Caco-2 (cell line): ENCODE data around the gene GRK5. TPM values are rescaled to one million over a fixed set of nuclear protein-coding genes. Genes with fewer than 3 reads are reported as not detected.

ENCODE experiments used
- BruUV-seq: library from RNA; stranded (reverse); fragments of 400-500 nt; replicated peaks from 2 replicates; lab custom pipeline; 2021; lab: Mats Ljungman, UMichigan
- CTCF ChIA-PET: fragments of 300-600 bp; sonication (Branson Sonifier 250); formaldehyde crosslinking; loops from one replicate; lab custom pipeline; 2022; ENCODE audit warnings: antibody characterized with exemption; lab: Charles Lee
- POLR2A ChIA-PET: fragments of 300-600 bp; sonication (Branson Sonifier 250); formaldehyde crosslinking; loops from one replicate; lab custom pipeline; 2022; ENCODE audit warnings: antibody characterized with exemption; lab: Charles Lee
- DNase-seq, 2 experiments: peaks; one replicate each; pipeline versions ENCODE4 v3.0.0 to v3.0.0-alpha.2; 2020 to 2022
- H3K27me3 ChIP-seq: replicated peaks from 2 replicates; pipeline ENCODE4 v1.6.0; 2011; ENCODE audit warnings: low read length; ENCODE audit not compliant: control insufficient read depth, insufficient read depth
- H3K36me3 ChIP-seq: 2 replicates; pipeline ENCODE4 v1.5.1; 2011; ENCODE audit warnings: low read length; ENCODE audit not compliant: control insufficient read depth, insufficient read depth
- H3K4me1 ChIP-seq: fragments of 250-450 bp; sonication (Bioruptor Pico); 2 replicates; pipeline ENCODE4 v1.5.1; 2020; ENCODE audit warnings: mild to moderate bottlenecking
- H3K4me3 ChIP-seq: 2 replicates; pipeline ENCODE4 v1.5.1; 2011; ENCODE audit warnings: low read depth, mild to moderate bottlenecking, control low read depth, low read length
- H3K9me3 ChIP-seq: fragments of 250-450 bp; sonication (Bioruptor Pico); 2 replicates; pipeline ENCODE4 v1.5.1; 2020; ENCODE audit warnings: mild to moderate bottlenecking, moderate library complexity
- H3K27ac Mint-ChIP-seq: one replicate; pipeline ENCODE4 v1.8.0; 2022; ENCODE audit warnings: mixed read lengths; ENCODE audit not compliant: unreplicated experiment
- H3K27me3 Mint-ChIP-seq: one replicate; pipeline ENCODE4 v1.8.0; 2022; ENCODE audit warnings: mixed read lengths; ENCODE audit not compliant: insufficient read depth, unreplicated experiment
- H3K36me3 Mint-ChIP-seq: one replicate; pipeline ENCODE4 v1.8.0; 2022; ENCODE audit warnings: mild to moderate bottlenecking, mixed read lengths; ENCODE audit not compliant: insufficient read depth, unreplicated experiment
- H3K4me1 Mint-ChIP-seq: one replicate; pipeline ENCODE4 v1.8.0; 2022; ENCODE audit warnings: low read depth, mixed read lengths; ENCODE audit not compliant: unreplicated experiment
- H3K4me3 Mint-ChIP-seq: one replicate; pipeline ENCODE4 v1.8.0; 2022; ENCODE audit warnings: mild to moderate bottlenecking, moderate library complexity, mixed read lengths; ENCODE audit not compliant: unreplicated experiment
- H3K9me3 Mint-ChIP-seq: one replicate; pipeline ENCODE4 v1.8.0; 2022; ENCODE audit warnings: mixed read lengths; ENCODE audit not compliant: unreplicated experiment
- CTCF ChIP-seq, 2 experiments: fragments of 200-600 bp in 1 of 2; IDR thresholded peaks; 1 replicate in 1 of 2; 2 replicates in 1 of 2; pipeline versions ENCODE4 v1.5.1 to v1.8.0; 2011 to 2022; ENCODE audit warnings: antibody characterized with exemption in 1 of 2, control low read depth in 1 of 2, inconsistent platforms in 1 of 2, low read depth in 1 of 2, low read length in 1 of 2, mild to moderate bottlenecking in 1 of 2, moderate library complexity in 1 of 2; ENCODE audit not compliant: insufficient read depth in 1 of 2, severe bottlenecking in 1 of 2, unreplicated experiment in 1 of 2
- intact Hi-C: fragments of 100-400 bp; cut with micrococcal nuclease; formaldehyde crosslinking; loops from one replicate; pipeline ENCODE4 v1.10.0; 2022; ENCODE audit not compliant: unreplicated experiment
- total RNA-seq: library from RNA; stranded (reverse); gene quantifications from 2 replicates; pipeline ENCODE4 v1.2.3, GENCODE V29; 2022

The GRK5 gene
- total RNA-seq, 1 experiment from 2014 or later, result 7.7 TPM

- H3K4me3 ChIP-seq, result no peak overlapping the region
- DNase-seq, result no peak
- ChIA-PET CTCF (no interaction called here), POLR2A (no interaction called here)
- no peaks in the 10 kb centered on the region for H3K9me3 ChIP-seq
- H3K27me3 ChIP-seq, result no peaks in the 10 kb centered on the region
- H3K4me1 ChIP-seq, result no peaks in the 10 kb centered on the region
- H3K27ac Mint-ChIP-seq, result no peak overlapping the region
- no peaks in the 10 kb centered on the region for H3K4me1 Mint-ChIP-seq
- H3K9me3 Mint-ChIP-seq, result no peaks in the 10 kb centered on the region
- no peak overlapping the region for H3K4me3 Mint-ChIP-seq
- intact Hi-C loops, result no loop called here
- H3K36me3 Mint-ChIP-seq, result no peaks in the 10 kb centered on the region
- no peaks in the 10 kb centered on the region for H3K27me3 Mint-ChIP-seq
- no peaks in the 10 kb centered on the region for H3K36me3 ChIP-seq
- TF ChIP-seq CTCF (IDR thresholded peaks at IDR 0.05; ENCODE audit: insufficient read depth in 1 of 2, low read depth in 1 of 2, low read length in 1 of 2, severe bottlenecking in 1 of 2, unreplicated experiment in 1 of 2), result no peak
- BruUV-seq, result no TSS peak
These were observed 56.7 kb downstream of the GRK5 start for GRCh38 chr10:119263951-119264617.

- CTCF ChIA-PET, result interaction anchor here (0.8 kb wide), 1 partner anchor 201 kb away, joined by 4 read pairs; no protein-coding TSS in a partner anchor
- Histone ChIP-seq H3K9me3 (no peaks in the 10 kb centered on the region), H3K4me1 (peaks cover 8% of the 10 kb centered on the region), H3K36me3 (no peaks in the 10 kb centered on the region), H3K4me3 (no peak overlapping the region), H3K27me3 (no peaks in the 10 kb centered on the region)
- no TSS peak for BruUV-seq
- Mint-ChIP-seq H3K27me3 (no peaks in the 10 kb centered on the region), H3K27ac (no peak overlapping the region), H3K36me3 (no peaks in the 10 kb centered on the region), H3K9me3 (no peaks in the 10 kb centered on the region), H3K4me1 (peaks cover 10% of the 10 kb centered on the region), H3K4me3 (no peak overlapping the region)
- no peak for DNase-seq
- intact Hi-C loops, result no loop called here
- TF ChIP-seq CTCF (IDR thresholded peaks at IDR 0.05; ENCODE audit: insufficient read depth in 1 of 2, low read depth in 1 of 2, low read length in 1 of 2, severe bottlenecking in 1 of 2, unreplicated experiment in 1 of 2), result no peak
- POLR2A ChIA-PET, result no interaction called here
These were observed 58.3 kb downstream of the GRK5 start for GRCh38 chr10:119265691-119266090.

GRCh38 chr10:119267384-119267783 is 60.0 kb downstream of the GRK5 start:
- no peak overlapping the region for H3K4me3 Mint-ChIP-seq
- POLR2A ChIA-PET, result no interaction called here
- no peaks in the 10 kb centered on the region for H3K27me3 Mint-ChIP-seq
- no TSS peak for BruUV-seq
- H3K27ac Mint-ChIP-seq, result no peak overlapping the region
- no peaks in the 10 kb centered on the region for H3K36me3 Mint-ChIP-seq
- Histone ChIP-seq H3K9me3 (no peaks in the 10 kb centered on the region), H3K36me3 (no peaks in the 10 kb centered on the region), H3K4me1 (peaks cover 25% of the 10 kb centered on the region), H3K27me3 (no peaks in the 10 kb centered on the region), H3K4me3 (no peak overlapping the region)
- intact Hi-C loops, result no loop called here
- no peak for TF ChIP-seq CTCF (IDR thresholded peaks at IDR 0.05; ENCODE audit: insufficient read depth in 1 of 2, low read depth in 1 of 2, low read length in 1 of 2, severe bottlenecking in 1 of 2, unreplicated experiment in 1 of 2)
- H3K9me3 Mint-ChIP-seq, result no peaks in the 10 kb centered on the region
- CTCF ChIA-PET, result interaction anchor here (1.0 kb wide), 1 partner anchor 58 kb away, joined by 5 read pairs; no protein-coding TSS in a partner anchor
- no peak for DNase-seq
- H3K4me1 Mint-ChIP-seq, result peaks cover 17% of the 10 kb centered on the region
